Vagina (tissue), 2 donors: ENCODE results near the gene HES7.

ENCODE experiments used
- POLR2A ChIP-seq, 2 donors: fragments of 450-650 bp; IDR thresholded peaks; one replicate each; pipeline ENCODE4 v1.6.1; 2017; ENCODE audit warnings: antibody characterized with exemption in 2 of 2, mild to moderate bottlenecking in 2 of 2, moderate library complexity in 2 of 2
- POLR2AphosphoS5 ChIP-seq, 2 donors: sonication (generic); formaldehyde crosslinking; IDR thresholded peaks; one replicate each; pipeline ENCODE4 v1.9.0; 2017; ENCODE audit warnings: antibody characterized with exemption in 2 of 2, mild to moderate bottlenecking in 2 of 2, low read depth in 1 of 2; ENCODE audit not compliant: insufficient read depth in 1 of 2
- TF ChIP-seq, protein P1 (sequence below), 3 experiments: fragments of 450-650 bp in 2 of 3; fragments of 200-600 bp in 1 of 3; sonication (generic) in 1 of 3; IDR thresholded peaks; one replicate each; pipeline ENCODE4 v1.5.1; 2017 to 2019; ENCODE audit warnings: antibody characterized with exemption in 3 of 3, mild to moderate bottlenecking in 2 of 3, moderate library complexity in 2 of 3

- TF ChIP-seq, protein P1, sequence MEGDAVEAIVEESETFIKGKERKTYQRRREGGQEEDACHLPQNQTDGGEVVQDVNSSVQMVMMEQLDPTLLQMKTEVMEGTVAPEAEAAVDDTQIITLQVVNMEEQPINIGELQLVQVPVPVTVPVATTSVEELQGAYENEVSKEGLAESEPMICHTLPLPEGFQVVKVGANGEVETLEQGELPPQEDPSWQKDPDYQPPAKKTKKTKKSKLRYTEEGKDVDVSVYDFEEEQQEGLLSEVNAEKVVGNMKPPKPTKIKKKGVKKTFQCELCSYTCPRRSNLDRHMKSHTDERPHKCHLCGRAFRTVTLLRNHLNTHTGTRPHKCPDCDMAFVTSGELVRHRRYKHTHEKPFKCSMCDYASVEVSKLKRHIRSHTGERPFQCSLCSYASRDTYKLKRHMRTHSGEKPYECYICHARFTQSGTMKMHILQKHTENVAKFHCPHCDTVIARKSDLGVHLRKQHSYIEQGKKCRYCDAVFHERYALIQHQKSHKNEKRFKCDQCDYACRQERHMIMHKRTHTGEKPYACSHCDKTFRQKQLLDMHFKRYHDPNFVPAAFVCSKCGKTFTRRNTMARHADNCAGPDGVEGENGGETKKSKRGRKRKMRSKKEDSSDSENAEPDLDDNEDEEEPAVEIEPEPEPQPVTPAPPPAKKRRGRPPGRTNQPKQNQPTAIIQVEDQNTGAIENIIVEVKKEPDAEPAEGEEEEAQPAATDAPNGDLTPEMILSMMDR (IDR thresholded peaks at IDR 0.05), result no peak
- TF ChIP-seq POLR2A (IDR thresholded peaks at IDR 0.05), result no peak
- no peak for TF ChIP-seq POLR2AphosphoS5 (IDR thresholded peaks at IDR 0.05; ENCODE audit: insufficient read depth in 1 of 2, low read depth in 1 of 2)
These were observed 24.0 kb upstream of the HES7 start for GRCh38 chr17:8147805-8148404.
